BLaER1 treated with 17β-estradiol and CSF1 and Interleukin-3, amounts not matched to agents 10 nM and 100 nM (cell line): ENCODE measurements around the gene KIF5B.
"Not testable (repeated sequence)": the region's sequence is repeated elsewhere in the genome, so short reads cannot be mapped to it uniquely, and the experiment has no call there.

Experiments used
- H3K27ac ChIP-seq, 11 experiments: shearing (Covaris generic); formaldehyde crosslinking; 2 replicates each; pipeline ENCODE4 v1.8.1; 2022
- H3K27me3 ChIP-seq, 11 experiments: shearing (Covaris generic); formaldehyde crosslinking; 2 replicates each; pipeline ENCODE4 v1.8.1; 2022
- H3K36me3 ChIP-seq, 11 experiments: shearing (Covaris generic); formaldehyde crosslinking; 2 replicates each; pipeline ENCODE4 v1.8.1; 2022
- H3K4me1 ChIP-seq, 10 experiments: shearing (Covaris generic); formaldehyde crosslinking; 2 replicates each; pipeline ENCODE4 v1.8.1; 2022
- H3K4me2 ChIP-seq, 11 experiments: shearing (Covaris generic); formaldehyde crosslinking; 2 replicates each; pipeline ENCODE4 v1.8.1; 2022
- H3K4me3 ChIP-seq, 10 experiments: shearing (Covaris generic); formaldehyde crosslinking; 2 replicates each; pipeline ENCODE4 v1.8.1; 2022
- H3K9ac ChIP-seq, 11 experiments: shearing (Covaris generic); formaldehyde crosslinking; 2 replicates each; pipeline ENCODE4 v1.8.1; 2022
- H3K9me3 ChIP-seq, 11 experiments: shearing (Covaris generic); formaldehyde crosslinking; replicated peaks in 1 of 11; 2 replicates each; pipeline ENCODE4 v1.8.1; 2022
- H4K20me1 ChIP-seq, 11 experiments: shearing (Covaris generic); formaldehyde crosslinking; 2 replicates each; pipeline ENCODE4 v1.8.1; 2022
- Cebpa-rat ChIP-seq, 11 experiments: shearing (Covaris generic); IDR thresholded peaks; 2 replicates each; pipeline ENCODE4 v1.8.1; 2022

KIF5B gene

DNA sequence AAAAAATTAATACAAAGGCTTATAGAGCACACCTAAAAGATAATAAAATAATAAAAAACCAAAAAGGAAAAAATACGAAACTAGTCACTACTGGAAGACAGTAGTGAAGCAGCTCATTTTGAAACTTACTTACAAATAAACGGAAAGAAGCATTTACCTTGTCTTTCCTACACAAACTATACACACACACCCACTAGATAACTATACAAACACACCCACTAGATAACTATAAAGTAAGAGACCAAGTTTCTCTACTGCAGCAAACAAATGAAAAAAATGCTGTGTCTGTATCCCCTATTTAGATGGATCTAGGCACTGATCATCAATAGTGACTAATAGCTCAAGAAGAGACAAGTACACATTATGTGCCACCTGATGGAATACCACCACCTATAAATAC lies 49.2 kb downstream of the KIF5B start:
- no peak overlapping the region for H3K9ac ChIP-seq
- no peak overlapping the region for H3K4me3 ChIP-seq
- no peaks in the 10 kb centered on the region for H3K27me3 ChIP-seq
- no peak overlapping the region for H3K27ac ChIP-seq
- H4K20me1 ChIP-seq: peaks cover 5 to 47% (median 29%) of the 10 kb centered on the region in 11 experiments; a peak in 19 of 22 replicates
- H3K9me3 ChIP-seq: no peaks in the 10 kb centered on the region
- peaks cover 47 to 68% (median 51%) of the 10 kb centered on the region in 11 experiments for H3K36me3 ChIP-seq
- TF ChIP-seq Cebpa-rat (IDR thresholded peaks at IDR 0.05): no peak
- no peak overlapping the region for H3K4me2 ChIP-seq
- peaks cover 0 to 9% (median 0%) of the 10 kb centered on the region in 10 experiments; a peak in 6 of 20 replicates for H3K4me1 ChIP-seq

DNA sequence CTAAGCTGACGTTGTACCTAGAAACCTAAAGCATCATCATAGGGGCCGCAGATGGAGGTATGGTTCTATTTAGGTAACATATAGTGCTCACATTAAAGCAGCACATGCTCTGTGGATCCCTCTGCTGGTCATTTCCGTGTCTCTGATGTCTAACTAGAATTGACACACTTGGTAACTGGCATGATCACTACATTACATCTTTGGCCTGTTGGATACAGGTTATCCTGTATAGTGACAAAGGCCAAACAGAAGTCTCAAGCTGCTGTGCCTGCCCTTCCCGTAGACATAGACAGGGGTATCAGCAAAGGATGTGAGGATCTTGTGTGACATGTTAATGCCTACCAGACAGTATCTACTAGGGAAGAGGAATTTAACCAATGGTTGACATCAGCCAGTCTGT lies 51.2 kb downstream of the KIF5B start:
- H3K27me3 ChIP-seq: no peaks in the 10 kb centered on the region
- peaks cover 0 to 11% (median 0%) of the 10 kb centered on the region in 10 experiments; a peak in 6 of 20 replicates for H3K4me1 ChIP-seq
- peaks cover 0 to 32% (median 21%) of the 10 kb centered on the region in 11 experiments; a peak in 15 of 22 replicates for H4K20me1 ChIP-seq
- H3K9me3 ChIP-seq: no peaks in the 10 kb centered on the region
- no peak overlapping the region for H3K4me2 ChIP-seq
- H3K9ac ChIP-seq: no peak overlapping the region
- peaks cover 27 to 48% (median 31%) of the 10 kb centered on the region in 11 experiments for H3K36me3 ChIP-seq
- H3K4me3 ChIP-seq: no peak overlapping the region
- no peak overlapping the region for H3K27ac ChIP-seq
- TF ChIP-seq Cebpa-rat (IDR thresholded peaks at IDR 0.05): no peak

DNA sequence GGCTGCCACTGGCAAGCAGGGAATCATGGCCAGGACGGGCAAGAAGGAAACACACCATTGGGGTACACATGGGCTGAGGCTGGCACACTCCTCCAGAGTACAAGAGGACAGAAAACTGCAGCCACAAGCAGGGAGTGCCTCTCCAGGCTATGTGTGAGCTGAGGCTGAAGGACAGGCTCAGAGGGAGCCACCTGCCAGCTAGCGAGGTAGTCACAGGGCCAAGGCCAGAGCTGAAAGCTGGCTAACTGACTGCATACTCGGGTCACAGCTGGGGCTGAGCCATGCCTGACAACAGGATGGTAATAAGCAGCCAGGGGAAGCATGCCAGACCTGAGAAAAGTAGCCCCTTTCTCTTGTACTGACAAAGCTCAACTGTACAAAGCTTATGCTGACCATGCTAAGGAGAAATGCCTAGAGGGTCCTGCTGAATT lies 52.0 kb downstream of the KIF5B start:
- Histone ChIP-seq H3K4me3 (no peak overlapping the region), H3K27ac (no peak overlapping the region), H3K9ac (no peak overlapping the region), H3K4me2 (no peak overlapping the region), H4K20me1 (peaks cover 0 to 32% (median 20%) of the 10 kb centered on the region in 11 experiments; a peak in 14 of 22 replicates), H3K4me1 (peaks cover 0 to 11% (median 0%) of the 10 kb centered on the region in 10 experiments; a peak in 6 of 20 replicates), H3K9me3 (no peaks in the 10 kb centered on the region), H3K27me3 (no peaks in the 10 kb centered on the region), H3K36me3 (peaks cover 18 to 39% (median 23%) of the 10 kb centered on the region in 11 experiments)
- no peak for TF ChIP-seq Cebpa-rat (IDR thresholded peaks at IDR 0.05)

DNA sequence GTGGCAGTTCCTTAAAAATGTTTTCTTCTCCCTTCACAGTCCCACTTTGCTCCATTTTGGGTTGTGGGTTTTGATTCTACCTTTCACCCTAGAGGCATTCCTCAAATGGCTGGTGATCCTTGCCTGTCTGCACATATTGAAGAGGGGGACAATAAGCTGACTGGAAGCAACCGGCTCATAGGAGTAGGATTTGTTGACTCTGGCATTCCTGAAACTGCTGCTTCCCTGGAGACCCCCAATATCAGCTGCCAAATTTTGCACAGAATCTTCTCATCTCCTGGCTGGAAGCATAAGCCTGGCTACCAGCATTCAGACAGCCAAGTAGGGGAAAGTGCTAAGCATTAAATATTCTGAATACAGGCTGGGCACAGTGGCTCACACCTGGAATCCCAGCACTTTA lies 53.7 kb downstream of the KIF5B start:
- Histone ChIP-seq H3K4me1 (peaks cover 0 to 11% (median 0%) of the 10 kb centered on the region in 10 experiments; a peak in 6 of 20 replicates), H3K4me3 (no peak overlapping the region), H3K27ac (no peak overlapping the region), H3K4me2 (peak overlapping the region in 1 of 11 experiments; percentile 25; a peak in 1 of 22 replicates), H3K36me3 (peaks cover 8 to 25% (median 12%) of the 10 kb centered on the region in 11 experiments; a peak in 18 of 22 replicates), H3K9ac (no peak overlapping the region), H3K27me3 (no peaks in the 10 kb centered on the region), H3K9me3 (no peaks in the 10 kb centered on the region), H4K20me1 (peaks cover 0 to 32% (median 13%) of the 10 kb centered on the region in 11 experiments; a peak in 12 of 22 replicates)
- TF ChIP-seq Cebpa-rat (IDR thresholded peaks at IDR 0.05): no peak

DNA sequence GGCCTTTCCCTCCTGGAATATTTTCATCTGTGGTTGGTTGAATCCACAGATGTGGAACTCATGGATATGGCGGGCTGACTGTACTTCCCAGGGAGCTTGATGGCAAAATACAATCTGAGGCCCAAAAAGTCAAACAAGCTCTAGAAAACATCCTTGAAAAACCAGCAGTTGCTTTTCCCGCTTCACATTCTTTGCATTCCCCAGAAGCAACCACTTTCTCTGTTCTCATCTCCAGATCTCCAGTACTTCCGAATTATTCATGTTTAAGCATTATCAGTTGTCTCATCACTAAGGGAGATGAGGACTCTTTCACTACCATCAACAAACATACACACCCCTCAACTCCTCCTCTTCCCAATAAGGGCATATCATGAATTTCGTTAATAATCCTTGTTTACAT lies 55.3 kb downstream of the KIF5B start:
- no peaks in the 10 kb centered on the region for H3K9me3 ChIP-seq
- H3K4me1 ChIP-seq: peaks cover 0 to 11% (median 0%) of the 10 kb centered on the region in 10 experiments; a peak in 6 of 20 replicates
- TF ChIP-seq Cebpa-rat (IDR thresholded peaks at IDR 0.05): no peak
- H3K4me3 ChIP-seq: no peak overlapping the region
- H3K27me3 ChIP-seq: no peaks in the 10 kb centered on the region
- peaks cover 0 to 10% (median 8%) of the 10 kb centered on the region in 11 experiments; a peak in 17 of 22 replicates for H3K36me3 ChIP-seq
- no peak overlapping the region for H3K9ac ChIP-seq
- no peak overlapping the region for H3K27ac ChIP-seq
- H3K4me2 ChIP-seq: no peak overlapping the region
- peaks cover 0 to 22% (median 12%) of the 10 kb centered on the region in 11 experiments; a peak in 12 of 22 replicates for H4K20me1 ChIP-seq

DNA sequence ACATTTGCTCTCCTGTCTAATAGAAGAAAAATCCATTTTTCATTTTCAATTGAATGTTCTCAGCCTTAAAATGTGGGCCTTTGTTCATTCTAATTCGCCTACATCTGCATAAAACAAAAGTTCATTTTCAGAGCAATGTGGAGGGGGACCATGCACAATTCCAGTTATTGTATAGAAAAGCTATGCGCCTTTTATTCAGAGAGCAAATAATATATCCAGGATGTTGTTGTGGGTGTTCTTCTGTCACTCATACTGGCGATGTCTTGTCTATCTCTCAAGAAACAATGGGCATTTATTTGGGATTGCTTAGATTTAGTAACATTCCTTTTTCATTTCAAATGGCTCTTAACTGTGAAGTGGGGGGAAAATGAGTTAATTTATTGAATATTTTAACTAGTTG lies 56.4 kb downstream of the KIF5B start:
- Histone ChIP-seq H3K4me2 (no peak overlapping the region), H3K27ac (no peak overlapping the region), H3K9ac (no peak overlapping the region), H4K20me1 (peaks cover 0 to 13% (median 4%) of the 10 kb centered on the region in 11 experiments; a peak in 7 of 22 replicates), H3K36me3 (no peaks in the 10 kb centered on the region), H3K9me3 (no peaks in the 10 kb centered on the region), H3K27me3 (no peaks in the 10 kb centered on the region), H3K4me3 (no peak overlapping the region), H3K4me1 (peaks cover 0 to 11% (median 0%) of the 10 kb centered on the region in 10 experiments; a peak in 6 of 20 replicates)
- no peak for TF ChIP-seq Cebpa-rat (IDR thresholded peaks at IDR 0.05)

DNA sequence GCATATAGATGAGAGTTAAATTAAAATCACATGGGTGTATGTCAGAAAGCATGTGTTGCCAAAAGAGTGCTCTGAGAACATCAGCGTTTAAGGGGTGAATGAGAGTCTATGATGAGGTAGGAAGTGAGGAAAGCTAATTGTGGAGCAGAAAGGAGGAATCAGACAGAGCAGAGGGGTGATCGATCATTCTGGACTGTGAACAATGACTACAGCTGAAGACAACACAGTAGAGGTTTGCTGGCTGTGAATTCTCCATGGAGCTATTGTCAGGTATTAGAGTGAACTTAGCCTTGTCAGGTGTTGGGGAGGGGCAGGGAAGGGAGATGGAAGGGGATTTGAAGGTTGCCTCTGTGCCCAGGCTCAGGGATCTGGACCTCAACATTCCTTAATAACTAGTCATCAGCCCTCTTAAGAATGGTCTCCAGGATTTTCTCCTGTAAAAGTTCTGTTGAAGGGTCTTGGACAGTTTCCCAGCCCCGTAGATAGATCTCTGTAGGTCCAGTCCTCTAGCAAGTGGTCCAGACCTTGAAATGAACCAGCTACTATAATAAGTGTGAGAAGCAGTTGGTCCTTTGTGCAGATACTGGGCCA lies 57.1 kb downstream of the KIF5B start:
- Histone ChIP-seq H3K9ac (no peak overlapping the region), H3K27ac (no peak overlapping the region), H3K9me3 (no peaks in the 10 kb centered on the region), H3K27me3 (no peaks in the 10 kb centered on the region), H3K4me2 (no peak overlapping the region), H3K4me1 (peaks cover 0 to 11% (median 0%) of the 10 kb centered on the region in 10 experiments; a peak in 6 of 20 replicates), H3K36me3 (no peaks in the 10 kb centered on the region), H3K4me3 (no peak overlapping the region), H4K20me1 (peaks cover 0 to 6% (median 0%) of the 10 kb centered on the region in 11 experiments; a peak in 4 of 22 replicates)
- no peak for TF ChIP-seq Cebpa-rat (IDR thresholded peaks at IDR 0.05)

DNA sequence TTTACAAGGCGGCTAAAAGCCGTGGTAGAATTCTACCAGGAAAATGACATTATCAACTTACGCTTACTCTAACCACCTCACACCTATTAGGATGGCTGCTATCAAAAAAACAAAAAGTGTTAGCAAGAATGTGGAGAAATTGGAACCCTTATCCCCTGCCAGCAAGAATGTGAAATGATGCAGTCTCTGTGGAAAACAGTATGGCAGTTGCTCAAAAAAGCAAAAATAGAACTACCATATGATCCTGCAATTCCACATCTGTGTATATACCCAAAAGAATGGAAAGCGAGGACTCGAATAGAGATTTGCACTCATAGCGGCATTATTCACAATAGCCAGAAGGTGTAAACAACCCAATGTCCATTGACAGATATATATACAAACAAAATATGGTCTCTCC lies 61.3 kb downstream of the KIF5B start:
- Histone ChIP-seq H3K27me3 (no peaks in the 10 kb centered on the region), H3K9ac (no peak overlapping the region), H3K27ac (no peak overlapping the region), H4K20me1 (no peaks in the 10 kb centered on the region), H3K4me1 (no peaks in the 10 kb centered on the region), H3K4me3 (no peak overlapping the region), H3K4me2 (no peak overlapping the region), H3K36me3 (no peaks in the 10 kb centered on the region), H3K9me3 (no peaks in the 10 kb centered on the region)
- no peak for TF ChIP-seq Cebpa-rat (IDR thresholded peaks at IDR 0.05)

DNA sequence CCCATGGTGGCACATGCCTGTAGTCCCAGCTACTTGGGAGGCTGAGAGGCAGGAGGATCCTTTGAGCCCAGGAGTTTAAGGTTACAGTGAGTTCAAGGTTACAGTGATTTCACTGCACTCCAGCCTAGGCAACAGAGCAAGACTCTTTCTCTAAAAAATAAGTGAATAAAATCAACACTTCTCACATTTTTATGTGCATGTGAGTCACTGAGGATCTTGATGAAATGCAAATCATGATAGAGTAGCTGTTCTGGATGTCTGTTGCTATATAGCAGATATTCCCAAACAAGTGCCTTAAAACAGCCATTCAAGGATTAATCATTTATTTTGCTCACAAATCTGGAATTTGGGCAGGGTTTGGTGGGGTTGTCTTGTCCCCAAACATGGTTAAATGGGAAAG lies 65.3 kb downstream of the KIF5B start:
- H3K4me2 ChIP-seq: no peak overlapping the region
- H3K9me3 ChIP-seq: peaks cover 0 to 10% (median 5%) of the 10 kb centered on the region in 11 experiments; a peak in 8 of 22 replicates
- no peak overlapping the region for H3K27ac ChIP-seq
- H3K9ac ChIP-seq: no peak overlapping the region
- H3K4me1 ChIP-seq: no peaks in the 10 kb centered on the region
- no peaks in the 10 kb centered on the region for H4K20me1 ChIP-seq
- no peaks in the 10 kb centered on the region for H3K27me3 ChIP-seq
- H3K4me3 ChIP-seq: no peak overlapping the region
- no peaks in the 10 kb centered on the region for H3K36me3 ChIP-seq
- no peak for TF ChIP-seq Cebpa-rat (IDR thresholded peaks at IDR 0.05)

DNA sequence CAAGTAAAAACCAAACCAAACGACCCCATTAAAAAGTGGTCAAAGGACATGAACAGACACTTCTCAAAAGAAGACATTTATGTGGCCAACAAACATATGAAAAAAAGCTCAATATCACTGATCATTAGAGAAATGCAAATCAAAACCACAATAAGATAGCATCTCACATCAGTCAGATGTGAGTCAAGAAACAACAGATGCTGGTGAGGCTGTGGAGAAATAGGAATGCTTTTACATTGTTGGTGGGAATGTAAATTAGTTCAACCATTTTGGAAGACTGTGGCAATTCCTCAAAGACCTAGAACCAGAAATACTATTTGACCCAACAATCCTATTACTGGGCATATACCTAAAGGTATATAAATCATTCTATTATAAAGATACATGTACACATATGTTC lies 68.4 kb downstream of the KIF5B start:
- not testable (repeated sequence) for H4K20me1 ChIP-seq, H3K4me2 ChIP-seq, H3K36me3 ChIP-seq, H3K27me3 ChIP-seq, H3K4me3 ChIP-seq, H3K4me1 ChIP-seq, H3K27ac ChIP-seq, H3K9ac ChIP-seq
- H3K9me3 ChIP-seq: peaks cover 0 to 19% (median 6%) of the 10 kb centered on the region in 11 experiments; a peak in 9 of 22 replicates
